ENCODE measurements around the gene MAST4. TPM values are rescaled to one million over a fixed set of nuclear protein-coding genes. Genes with fewer than 3 reads are reported as not detected.

The MAST4 gene
- total RNA-seq, 1 donor from 2014 or later, result 11.3 TPM

DNA sequence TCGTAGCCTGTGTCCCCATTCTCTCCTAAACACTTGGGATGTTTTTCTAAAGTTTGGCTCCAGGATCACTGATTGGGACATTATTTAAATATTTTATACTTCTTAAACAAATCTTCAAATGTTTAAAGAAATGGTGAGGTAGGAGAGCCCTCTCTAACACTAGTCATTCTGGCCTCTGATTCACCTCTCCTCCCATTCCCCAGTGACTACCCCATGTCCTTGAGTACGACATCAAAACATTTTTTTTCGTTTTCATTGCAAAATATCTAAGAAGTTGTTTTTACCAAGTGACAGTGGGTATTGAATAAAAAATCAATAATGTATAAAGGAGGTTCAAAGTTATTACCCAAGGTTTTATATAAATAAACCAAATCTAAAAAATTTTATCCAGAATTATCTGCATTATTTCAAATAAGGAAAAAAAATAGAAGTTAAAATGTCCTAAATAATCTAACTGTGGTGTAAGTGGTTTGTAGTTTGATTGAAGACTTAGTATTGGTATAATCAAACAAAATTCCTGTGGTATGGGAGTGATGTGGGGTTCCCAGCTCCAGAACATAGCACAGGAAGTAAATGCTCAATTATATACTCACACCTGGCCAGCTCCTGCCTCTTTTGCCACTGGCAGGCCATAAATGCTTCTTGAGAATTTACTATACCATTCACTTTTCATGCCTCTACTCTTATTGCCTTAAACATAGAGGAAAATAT is 51.1 kb downstream of the MAST4 start:
- Mint-ChIP-seq H3K9me3 (ENCODE audit: low read depth) (peaks cover 5% of the 10 kb centered on the region), H3K27me3 (ENCODE audit: low read depth) (no peaks in the 10 kb centered on the region), H3K4me1 (ENCODE audit: low read depth) (peaks cover 31% of the 10 kb centered on the region), H3K27ac (ENCODE audit: unreplicated experiment) (no peak overlapping the region), H3K4me3 (ENCODE audit: unreplicated experiment) (no peak overlapping the region), H3K36me3 (ENCODE audit: low read depth) (no peaks in the 10 kb centered on the region)
- TF ChIP-seq, protein P1, sequence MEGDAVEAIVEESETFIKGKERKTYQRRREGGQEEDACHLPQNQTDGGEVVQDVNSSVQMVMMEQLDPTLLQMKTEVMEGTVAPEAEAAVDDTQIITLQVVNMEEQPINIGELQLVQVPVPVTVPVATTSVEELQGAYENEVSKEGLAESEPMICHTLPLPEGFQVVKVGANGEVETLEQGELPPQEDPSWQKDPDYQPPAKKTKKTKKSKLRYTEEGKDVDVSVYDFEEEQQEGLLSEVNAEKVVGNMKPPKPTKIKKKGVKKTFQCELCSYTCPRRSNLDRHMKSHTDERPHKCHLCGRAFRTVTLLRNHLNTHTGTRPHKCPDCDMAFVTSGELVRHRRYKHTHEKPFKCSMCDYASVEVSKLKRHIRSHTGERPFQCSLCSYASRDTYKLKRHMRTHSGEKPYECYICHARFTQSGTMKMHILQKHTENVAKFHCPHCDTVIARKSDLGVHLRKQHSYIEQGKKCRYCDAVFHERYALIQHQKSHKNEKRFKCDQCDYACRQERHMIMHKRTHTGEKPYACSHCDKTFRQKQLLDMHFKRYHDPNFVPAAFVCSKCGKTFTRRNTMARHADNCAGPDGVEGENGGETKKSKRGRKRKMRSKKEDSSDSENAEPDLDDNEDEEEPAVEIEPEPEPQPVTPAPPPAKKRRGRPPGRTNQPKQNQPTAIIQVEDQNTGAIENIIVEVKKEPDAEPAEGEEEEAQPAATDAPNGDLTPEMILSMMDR (IDR thresholded peaks at IDR 0.05), result no peak
- no peak for DNase-seq (ENCODE audit: low spot score)

DNA sequence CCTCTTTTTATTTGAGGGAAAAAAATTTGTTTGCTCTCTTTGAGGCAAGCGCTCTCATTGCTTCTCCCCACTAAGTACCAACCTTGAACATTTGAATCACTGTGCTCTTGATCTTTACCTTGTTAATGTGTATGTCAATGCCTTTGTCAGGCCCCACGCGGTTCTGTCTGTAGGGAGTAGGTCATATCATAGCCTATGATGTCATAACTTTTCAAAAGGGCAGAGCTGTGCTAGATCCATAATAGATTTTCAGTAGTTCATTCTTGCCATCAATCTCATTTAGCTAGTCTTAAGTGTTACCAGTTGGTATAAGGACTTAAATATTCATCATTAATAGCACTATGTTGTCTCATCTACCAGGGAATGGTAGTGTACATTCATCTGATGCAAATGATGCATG is 56.6 kb downstream of the MAST4 start:
- DNase-seq (ENCODE audit: low spot score), result no peak
- H3K27me3 Mint-ChIP-seq (ENCODE audit: low read depth), result peaks cover 4% of the 10 kb centered on the region
- TF ChIP-seq, protein P1 (IDR thresholded peaks at IDR 0.05), result no peak
- no peak overlapping the region for H3K4me3 Mint-ChIP-seq (ENCODE audit: unreplicated experiment)
- H3K4me1 Mint-ChIP-seq (ENCODE audit: low read depth), result peaks cover 18% of the 10 kb centered on the region
- H3K27ac Mint-ChIP-seq (ENCODE audit: unreplicated experiment), result no peak overlapping the region
- no peaks in the 10 kb centered on the region for H3K9me3 Mint-ChIP-seq (ENCODE audit: low read depth)
- no peaks in the 10 kb centered on the region for H3K36me3 Mint-ChIP-seq (ENCODE audit: low read depth)

DNA sequence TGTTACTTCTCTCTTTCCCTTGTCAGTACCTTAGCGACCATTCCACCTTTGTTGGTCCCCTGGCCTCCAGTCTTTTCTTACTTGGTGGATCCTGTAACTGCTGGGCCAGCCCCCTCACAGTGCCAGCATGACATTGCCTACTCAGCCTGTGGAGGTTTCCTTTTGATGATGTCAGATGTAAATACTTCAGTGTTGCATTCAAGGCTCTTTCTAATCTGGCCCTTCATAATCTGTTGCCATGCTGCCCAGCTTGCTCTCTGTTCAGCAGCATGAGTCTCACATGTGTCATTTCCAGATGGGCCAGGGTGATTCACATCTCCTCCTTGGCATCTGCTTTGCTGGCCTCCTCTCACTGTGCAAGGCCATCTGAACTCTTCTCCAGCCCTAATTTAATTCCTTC is 57.1 kb downstream of the MAST4 start:
- DNase-seq (ENCODE audit: low spot score), result no peak
- H3K4me1 Mint-ChIP-seq (ENCODE audit: low read depth), result peaks cover 14% of the 10 kb centered on the region
- no peaks in the 10 kb centered on the region for H3K36me3 Mint-ChIP-seq (ENCODE audit: low read depth)
- no peaks in the 10 kb centered on the region for H3K9me3 Mint-ChIP-seq (ENCODE audit: low read depth)
- peaks cover 4% of the 10 kb centered on the region for H3K27me3 Mint-ChIP-seq (ENCODE audit: low read depth)
- TF ChIP-seq, protein P1 (IDR thresholded peaks at IDR 0.05), result no peak
- no peak overlapping the region for H3K4me3 Mint-ChIP-seq (ENCODE audit: unreplicated experiment)
- H3K27ac Mint-ChIP-seq (ENCODE audit: unreplicated experiment), result no peak overlapping the region

DNA sequence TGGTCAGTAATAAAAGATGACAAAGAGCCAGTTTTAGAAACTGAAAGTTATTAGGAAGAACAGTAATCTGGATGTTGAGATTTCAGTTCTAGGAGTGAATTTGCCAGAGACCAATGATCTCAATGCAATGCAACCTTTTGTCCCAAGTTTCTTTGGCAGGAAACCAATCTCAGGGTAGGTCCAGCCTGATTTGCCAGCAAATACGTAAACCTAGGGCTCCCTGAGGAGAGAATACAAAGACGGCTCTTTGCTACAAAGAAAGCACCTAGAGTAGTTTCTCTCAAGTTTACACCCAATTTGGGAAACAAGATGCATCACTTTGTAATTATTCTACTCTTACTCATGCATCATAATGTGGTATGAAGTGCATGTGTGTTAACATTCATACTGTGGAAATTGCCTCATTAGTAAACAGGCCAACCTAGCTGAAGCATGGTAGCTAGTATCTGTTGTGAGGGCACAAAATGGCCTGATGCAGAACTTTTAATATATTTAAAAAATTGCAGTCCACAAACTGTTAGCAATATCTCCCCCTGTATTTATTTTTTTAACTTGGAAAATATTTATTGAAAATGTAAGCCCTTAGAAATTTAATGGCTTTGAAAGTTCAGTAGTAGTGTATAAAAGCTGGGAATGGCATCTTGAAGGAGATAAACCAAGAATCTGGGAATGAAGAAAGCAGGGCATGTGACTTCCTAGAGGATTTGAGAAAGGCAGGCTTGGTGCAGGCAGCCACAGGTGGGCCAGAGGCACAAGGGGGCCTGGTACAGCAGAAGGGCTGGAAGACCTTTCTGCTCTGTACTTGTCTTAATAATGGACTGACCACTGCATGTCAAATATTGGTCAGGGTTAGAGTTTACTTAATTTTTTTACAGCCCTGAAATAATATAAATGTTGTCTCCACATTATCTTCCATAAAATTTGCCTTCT is 59.5 kb downstream of the MAST4 start:
- Mint-ChIP-seq H3K9me3 (ENCODE audit: low read depth) (no peaks in the 10 kb centered on the region), H3K27ac (ENCODE audit: unreplicated experiment) (peak overlapping the region; percentile 6), H3K36me3 (ENCODE audit: low read depth) (no peaks in the 10 kb centered on the region), H3K4me3 (ENCODE audit: unreplicated experiment) (no peak overlapping the region), H3K27me3 (ENCODE audit: low read depth) (peaks cover 4% of the 10 kb centered on the region), H3K4me1 (ENCODE audit: low read depth) (peaks cover 14% of the 10 kb centered on the region)
- TF ChIP-seq, protein P1 (IDR thresholded peaks at IDR 0.05), result no peak
- DNase-seq (ENCODE audit: low spot score), result no peak

DNA sequence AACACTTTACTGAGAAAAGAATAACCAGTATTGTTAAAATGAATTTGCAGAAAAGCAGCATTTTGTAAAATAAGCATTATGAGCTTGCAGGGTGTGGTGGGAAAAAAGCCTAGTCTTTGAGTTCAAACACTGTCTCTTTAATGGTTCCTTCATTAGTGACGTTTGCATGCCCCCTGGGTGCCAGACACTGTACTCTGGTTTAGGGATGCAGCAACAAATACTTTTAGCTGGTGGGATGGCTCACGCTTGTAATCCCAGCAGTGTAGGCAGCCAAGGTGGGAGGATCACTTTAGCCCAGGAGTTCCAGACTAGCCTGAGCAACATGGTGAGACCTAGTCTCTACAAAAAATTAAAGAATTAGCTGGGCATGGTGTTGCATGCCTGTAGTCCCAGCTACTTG is 62.3 kb downstream of the MAST4 start:
- Mint-ChIP-seq H3K4me3 (ENCODE audit: unreplicated experiment) (no peak overlapping the region), H3K4me1 (ENCODE audit: low read depth) (peaks cover 22% of the 10 kb centered on the region), H3K9me3 (ENCODE audit: low read depth) (no peaks in the 10 kb centered on the region), H3K36me3 (ENCODE audit: low read depth) (no peaks in the 10 kb centered on the region), H3K27ac (ENCODE audit: unreplicated experiment) (no peak overlapping the region), H3K27me3 (ENCODE audit: low read depth) (peaks cover 6% of the 10 kb centered on the region)
- TF ChIP-seq, protein P1 (IDR thresholded peaks at IDR 0.05), result no peak
- DNase-seq (ENCODE audit: low spot score), result no peak
